GM19324 (cell line): Measurements from ENCODE around the gene PCNX3.

Experiments
- ATAC-seq: cut with Tn5 transposase; IDR thresholded peaks from one replicate; pipeline ENCODE4 v1.9.1; 2021; ENCODE audit warnings: mild to moderate bottlenecking, moderate library complexity; ENCODE audit not compliant: unreplicated experiment, low FRiP score

The PCNX3 gene

DNA sequence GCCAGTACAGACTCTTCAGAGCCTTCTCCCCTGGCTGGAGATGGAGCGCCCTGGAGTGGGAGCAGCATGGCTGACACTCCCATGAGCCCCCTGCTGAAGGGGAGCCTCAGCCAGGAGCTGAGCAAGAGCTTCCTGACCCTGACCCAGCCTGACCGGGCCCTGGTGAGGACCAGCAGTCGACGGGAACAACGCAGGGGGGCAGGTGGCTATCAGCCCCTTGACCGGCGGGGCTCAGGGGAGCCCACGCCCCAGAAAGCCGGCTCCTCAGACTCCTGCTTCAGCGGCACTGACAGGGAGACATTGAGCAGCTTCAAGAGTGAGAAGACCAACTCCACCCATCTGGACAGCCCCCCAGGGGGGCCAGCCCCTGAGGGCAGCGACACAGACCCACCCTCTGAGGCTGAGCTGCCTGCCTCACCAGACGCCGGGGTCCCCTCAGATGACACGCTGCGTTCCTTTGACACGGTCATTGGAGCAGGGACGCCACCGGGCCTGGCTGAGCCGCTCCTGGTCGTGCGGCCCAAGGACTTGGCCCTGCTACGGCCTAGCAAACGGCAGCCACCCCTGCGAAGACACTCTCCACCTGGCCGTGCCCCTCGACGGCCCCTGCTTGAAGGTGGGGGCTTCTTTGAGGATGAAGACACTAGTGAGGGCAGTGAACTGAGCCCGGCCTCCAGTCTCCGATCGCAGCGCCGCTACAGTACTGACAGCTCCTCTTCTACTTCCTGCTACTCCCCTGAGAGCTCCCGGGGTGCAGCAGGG, 2.6 kb downstream of the PCNX3 start:
- ATAC-seq, result no peak

GRCh38 chr11:65618763-65619162, 3.2 kb downstream of the PCNX3 start:
- ATAC-seq, result no peak

DNA sequence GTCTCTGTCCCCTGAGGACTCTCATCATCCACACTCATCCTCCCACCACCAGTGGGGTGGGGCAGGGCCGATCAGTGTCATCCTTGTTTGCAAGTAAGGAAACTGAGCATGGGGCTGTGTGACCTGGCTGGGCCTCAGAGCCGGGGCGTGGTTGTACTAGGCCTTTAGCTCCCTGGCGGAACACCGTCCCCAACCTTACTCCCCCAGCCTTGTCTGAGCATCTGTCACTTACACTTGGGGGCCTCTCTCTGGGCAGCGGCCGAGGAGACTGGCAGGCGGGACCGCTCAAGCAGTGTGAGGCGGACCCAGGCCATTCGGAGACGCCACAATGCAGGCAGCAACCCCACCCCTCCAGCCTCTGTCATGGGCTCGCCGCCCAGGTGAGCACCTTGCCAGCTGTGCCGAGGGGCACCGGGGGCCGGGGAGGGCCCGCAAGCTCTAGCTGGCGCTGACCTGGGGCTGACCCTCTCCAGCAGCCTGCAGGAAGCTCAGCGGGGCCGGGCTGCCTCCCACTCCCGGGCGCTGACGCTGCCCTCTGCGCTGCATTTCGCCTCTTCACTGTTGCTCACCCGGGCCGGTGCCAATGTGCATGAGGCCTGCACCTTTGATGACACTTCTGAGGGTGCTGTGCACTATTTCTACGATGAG, 3.8 kb downstream of the PCNX3 start:
- no peak for ATAC-seq

- ATAC-seq, result no peak
These were observed 5.1 kb downstream of the PCNX3 start for GRCh38 chr11:65620666-65621065.

GRCh38 chr11:65621460-65621859, 5.9 kb downstream of the PCNX3 start:
- ATAC-seq, result no peak

DNA sequence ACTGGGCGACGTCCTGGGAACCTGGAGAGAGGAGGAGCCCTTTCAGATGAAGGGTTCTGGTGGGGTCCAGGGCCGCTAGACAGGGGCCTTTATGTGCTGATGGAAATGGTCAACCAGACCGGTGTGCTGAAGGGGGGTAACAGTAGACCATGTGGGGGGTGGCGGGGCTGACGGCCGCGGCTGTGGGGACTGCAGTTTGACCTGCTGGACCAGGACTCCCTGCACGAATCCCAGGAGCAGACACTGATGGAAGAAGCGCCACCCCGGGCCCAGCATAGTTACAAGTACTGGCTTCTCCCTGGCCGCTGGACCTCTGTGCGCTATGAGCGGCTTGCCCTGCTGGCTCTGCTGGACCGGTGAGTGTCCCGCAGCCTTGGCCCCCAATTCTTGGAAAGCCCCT, 6.4 kb downstream of the PCNX3 start:
- ATAC-seq, result no peak

DNA sequence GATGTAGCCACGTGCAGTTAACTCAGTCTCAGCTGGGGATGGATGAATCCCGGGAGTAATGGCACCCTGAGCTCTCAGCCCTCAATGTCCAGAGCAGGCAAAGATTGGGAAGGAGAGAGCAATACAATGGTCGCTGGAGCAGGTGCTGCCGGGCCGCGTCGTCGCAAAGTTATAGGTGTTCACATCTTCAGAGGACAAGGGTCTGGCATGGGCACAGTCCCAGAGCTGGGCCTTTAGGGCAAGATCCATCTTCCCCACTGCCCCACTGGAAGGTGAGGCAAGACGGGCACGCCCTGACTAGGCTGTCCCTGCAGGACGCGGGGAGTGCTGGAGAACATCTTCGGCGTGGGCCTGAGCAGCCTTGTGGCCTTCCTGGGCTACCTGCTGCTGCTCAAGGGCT, 7.6 kb downstream of the PCNX3 start:
- no peak for ATAC-seq

DNA sequence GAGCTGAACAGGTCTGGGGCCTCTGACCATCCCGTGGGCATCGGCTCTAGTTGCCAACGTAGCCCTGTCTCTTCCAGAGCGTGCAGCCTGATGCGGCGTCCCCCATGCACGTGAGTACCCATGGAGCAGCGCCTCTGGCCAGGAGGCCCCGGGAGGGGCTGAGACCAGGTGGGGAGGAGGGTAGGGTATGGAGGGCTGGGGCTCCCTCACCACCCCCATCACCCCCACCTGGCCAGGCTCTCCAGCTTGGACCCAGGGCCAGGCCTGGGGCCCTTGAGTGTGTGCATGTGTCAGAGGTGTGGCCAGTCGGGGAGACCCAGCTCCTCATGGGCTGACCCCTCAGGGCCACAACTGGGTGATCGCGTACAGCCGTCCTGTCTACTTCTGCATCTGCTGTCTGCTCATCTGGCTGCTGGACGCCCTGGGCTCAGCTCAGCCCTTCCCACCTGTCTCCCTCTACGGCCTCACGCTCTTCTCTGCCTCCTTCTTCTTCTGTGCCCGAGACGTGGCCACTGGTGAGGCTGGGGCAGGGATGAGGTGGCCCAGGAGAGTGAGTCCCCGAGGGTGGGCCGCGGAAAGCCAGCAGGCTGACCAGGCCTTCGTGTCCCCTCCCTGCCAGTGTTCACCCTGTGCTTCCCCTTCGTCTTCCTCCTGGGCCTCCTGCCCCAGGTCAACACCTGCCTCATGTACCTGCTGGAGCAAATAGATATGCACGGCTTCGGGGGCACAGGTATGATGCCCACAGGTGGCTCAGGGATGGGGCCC, 8.5 kb downstream of the PCNX3 start:
- no peak for ATAC-seq

DNA sequence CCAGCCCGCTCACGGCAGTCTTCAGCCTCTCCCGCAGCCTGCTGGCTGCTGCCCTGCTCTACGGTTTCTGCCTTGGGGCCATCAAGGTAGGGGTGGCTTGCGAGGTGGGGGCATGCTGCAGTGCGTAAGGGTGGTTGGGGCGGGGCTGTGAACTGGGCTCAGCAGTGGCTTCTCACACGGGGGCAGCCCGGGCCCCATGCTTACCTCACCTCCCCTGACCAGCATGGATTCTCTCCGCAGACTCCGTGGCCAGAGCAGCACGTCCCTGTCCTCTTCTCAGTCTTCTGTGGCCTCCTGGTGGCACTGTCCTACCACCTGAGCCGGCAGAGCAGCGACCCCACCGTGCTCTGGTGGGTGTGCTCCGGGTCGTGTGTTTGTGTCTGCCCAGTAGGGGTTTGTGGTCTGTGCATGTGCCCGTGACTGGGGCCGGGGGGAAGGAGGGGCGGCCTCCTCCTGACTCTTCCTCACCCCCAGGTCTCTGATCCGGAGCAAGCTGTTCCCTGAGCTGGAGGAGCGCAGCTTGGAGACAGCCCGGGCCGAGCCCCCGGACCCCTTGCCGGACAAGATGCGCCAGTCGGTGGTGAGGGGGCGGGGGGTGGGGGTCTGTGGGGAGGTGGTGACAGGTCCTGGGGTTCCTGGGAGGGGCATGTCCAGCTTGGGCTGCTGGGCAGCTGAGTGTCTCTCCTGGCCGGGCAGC, 9.5 kb downstream of the PCNX3 start:
- no peak for ATAC-seq

DNA sequence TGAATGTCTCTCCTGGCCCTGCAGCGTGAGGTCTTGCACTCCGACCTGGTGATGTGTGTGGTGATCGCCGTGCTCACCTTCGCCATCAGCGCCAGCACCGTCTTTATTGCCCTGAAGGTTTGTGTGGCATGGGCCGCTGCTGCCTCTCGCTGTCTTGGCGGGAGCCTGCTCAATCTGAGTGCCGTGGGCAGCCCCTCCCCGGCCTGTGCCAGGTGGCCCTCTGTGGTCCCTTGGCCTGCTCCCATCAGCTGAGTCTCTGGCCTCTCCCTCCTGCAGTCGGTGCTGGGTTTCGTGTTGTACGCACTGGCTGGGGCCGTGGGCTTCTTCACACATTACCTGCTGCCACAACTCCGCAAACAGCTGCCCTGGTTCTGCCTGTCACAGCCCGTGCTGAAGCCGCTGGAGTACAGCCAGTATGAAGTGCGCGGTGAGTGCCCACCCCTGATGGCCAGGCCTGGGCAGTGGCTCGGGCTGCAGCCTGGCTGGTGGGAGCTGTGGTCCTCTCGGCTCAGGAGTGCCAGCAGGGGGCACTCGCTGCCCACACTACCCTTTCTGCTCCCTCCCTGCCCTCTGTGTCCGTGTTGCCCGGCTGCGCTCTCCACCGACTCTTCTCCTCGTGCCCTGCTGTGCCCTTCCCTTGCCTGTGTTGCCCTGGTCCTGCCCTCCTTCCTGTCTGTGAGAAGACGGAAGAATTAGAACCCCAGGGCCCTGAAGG, 10.2 kb downstream of the PCNX3 start:
- ATAC-seq, result no peak

GRCh38 chr11:65627202-65627601, 11.6 kb downstream of the PCNX3 start:
- ATAC-seq, result no peak

DNA sequence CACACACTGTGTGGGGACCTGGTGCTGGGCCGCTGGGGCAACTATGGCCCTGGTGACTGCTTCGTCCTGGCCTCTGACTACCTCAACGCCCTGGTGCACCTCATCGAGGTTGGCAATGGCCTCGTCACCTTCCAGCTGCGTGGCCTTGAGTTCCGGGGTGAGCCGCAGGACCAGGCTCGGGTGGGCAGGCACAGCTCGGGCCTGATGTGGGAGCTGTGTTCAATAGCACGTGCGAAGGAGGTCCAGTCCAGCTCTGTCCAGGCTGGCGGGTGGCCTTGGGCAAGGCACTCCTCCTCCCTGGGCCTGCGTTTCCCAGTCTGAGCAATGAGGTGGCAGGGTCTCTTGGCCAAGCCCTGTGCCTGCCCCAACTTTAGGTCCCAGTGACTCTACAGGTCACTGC, 14.0 kb downstream of the PCNX3 start:
- no peak for ATAC-seq

DNA sequence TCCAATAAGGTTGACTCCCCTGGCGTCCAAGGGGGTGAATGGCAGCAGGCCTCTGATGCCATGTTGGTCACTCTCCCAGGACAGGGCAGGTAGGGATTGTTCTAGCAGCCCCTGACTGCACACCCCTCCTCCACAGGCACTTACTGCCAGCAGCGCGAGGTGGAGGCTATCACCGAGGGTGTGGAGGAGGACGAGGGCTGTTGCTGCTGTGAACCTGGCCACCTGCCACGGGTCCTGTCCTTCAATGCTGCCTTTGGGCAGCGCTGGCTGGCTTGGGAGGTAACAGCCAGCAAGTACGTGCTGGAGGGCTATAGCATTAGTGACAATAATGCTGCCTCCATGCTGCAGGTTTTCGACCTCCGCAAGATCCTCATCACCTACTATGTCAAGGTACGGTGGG, 14.6 kb downstream of the PCNX3 start:
- no peak for ATAC-seq

DNA sequence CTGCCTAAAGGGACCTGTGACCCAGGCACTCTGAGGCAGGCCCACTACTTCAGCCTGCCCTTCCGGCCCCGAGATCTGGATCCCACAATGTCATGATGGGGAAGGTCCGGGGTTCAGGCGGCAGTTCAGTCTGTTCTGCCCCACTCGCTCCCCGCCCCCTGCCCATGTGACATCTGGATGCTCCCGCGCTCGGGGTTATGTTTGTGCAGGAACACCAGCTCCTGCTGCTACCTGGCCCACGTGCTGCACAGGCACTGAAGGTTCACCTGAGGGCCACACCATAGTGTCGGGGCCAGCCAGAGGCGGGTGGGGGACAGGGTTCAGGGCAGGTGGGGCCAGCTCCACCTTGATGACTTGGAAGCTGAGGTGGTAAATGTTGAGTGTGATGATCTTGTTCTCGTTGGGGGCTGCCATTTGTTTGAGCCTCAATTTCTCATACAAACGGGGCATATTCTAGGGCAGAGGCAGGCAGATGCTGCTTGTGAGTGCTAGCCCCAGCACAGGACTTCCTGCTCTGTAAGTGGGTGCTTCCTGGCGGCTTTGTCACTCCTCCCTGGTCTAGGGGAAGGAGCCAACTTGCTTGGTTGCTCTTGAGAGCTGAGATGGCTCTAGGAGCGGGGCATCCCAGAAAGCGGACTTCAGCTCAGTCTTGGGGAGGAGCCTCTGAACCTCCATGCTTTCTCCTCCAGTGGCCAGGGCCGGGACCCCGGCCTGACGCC, 18.0 kb downstream of the PCNX3 start:
- ATAC-seq, result no peak

DNA sequence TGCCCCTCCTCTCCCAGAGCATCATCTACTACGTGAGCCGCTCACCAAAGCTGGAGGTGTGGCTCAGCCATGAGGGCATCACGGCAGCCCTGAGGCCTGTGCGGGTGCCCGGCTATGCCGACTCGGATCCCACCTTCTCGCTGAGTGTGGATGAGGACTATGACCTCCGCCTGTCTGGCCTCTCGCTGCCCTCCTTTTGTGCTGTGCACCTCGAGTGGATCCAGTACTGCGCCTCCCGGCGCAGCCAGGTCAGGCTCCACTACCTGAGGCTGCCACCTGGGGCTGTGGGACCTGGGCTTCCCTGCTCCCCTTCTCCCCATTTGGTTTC, 18.5 kb downstream of the PCNX3 start:
- ATAC-seq, result no peak

- ATAC-seq, result no peak
These were observed 18.9 kb downstream of the PCNX3 start for GRCh38 chr11:65634440-65634839.

GRCh38 chr11:65634905-65635731, 19.5 kb downstream of the PCNX3 start:
- ATAC-seq, result no peak

DNA sequence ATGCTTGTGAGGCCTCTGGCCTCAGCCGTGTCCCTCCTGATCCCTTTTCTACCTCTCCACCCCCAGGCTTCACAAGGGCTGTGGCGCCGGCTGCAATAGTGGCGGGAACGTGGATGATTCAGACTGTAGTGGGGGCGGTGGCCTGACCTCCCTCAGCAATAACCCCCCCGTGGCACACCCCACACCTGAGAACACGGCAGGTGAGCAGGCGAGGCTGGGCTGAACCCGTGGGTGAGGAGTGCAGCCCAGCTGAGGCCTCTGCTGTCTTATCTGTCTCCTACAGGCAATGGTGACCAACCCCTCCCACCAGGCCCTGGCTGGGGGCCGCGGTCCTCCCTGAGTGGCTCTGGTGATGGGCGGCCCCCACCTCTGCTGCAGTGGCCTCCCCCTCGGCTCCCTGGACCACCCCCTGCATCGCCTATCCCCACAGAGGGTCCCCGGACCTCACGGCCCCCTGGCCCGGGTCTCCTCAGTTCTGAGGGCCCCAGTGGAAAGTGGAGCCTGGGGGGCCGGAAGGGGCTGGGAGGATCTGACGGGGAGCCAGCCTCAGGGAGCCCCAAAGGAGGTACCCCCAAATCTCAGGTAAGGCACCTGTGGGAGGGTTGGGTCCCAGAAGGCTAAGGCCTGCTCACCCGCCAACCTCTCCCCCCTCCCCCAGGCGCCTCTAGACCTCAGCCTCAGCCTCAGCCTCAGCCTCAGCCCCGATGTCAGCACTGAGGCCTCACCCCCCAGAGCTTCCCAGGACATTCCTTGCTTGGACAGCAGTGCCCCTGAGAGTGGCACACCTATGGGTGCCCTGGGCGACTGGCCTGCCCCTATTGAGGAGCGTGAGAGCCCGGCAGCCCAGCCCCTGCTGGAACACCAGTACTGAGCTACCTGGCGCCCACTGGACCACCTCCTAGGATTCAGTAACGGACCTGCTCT, 20.8 kb downstream of the PCNX3 start:
- no peak for ATAC-seq
